Endothelial cell of umbilical vein (primary cell): ENCODE data around the gene ANKRD45. TPM values are rescaled to one million over a fixed set of nuclear protein-coding genes. Genes with fewer than 3 reads are reported as not detected.

Experiments used
- BruUV-seq: library from RNA; stranded (reverse); fragments of 400-500 nt; replicated peaks from 2 replicates; lab custom pipeline; 2021; lab: Mats Ljungman, UMichigan
- CTCF ChIA-PET: fragments of 300-600, 350-600 bp; sonication (Branson Sonifier 250); formaldehyde crosslinking; loops from one replicate; lab custom pipeline; 2021; ENCODE audit warnings: antibody characterized with exemption, inconsistent platforms; lab: Charles Lee
- POLR2A ChIA-PET: fragments of 300-600, 350-600 bp; sonication (Branson Sonifier 250); formaldehyde crosslinking; loops from one replicate; lab custom pipeline; 2021; ENCODE audit warnings: antibody characterized with exemption, inconsistent platforms; lab: Charles Lee
- DNase-seq: peaks from one replicate; pipeline ENCODE4 v3.0.0-alpha.2; 2011; ENCODE audit warnings: low read depth, low spot score
- FAIRE-seq: peaks from 2 replicates; lab custom pipeline; 2011; peaks lifted over from hg19 to GRCh38; lab: Jason Lieb, UNC
- H2AFZ ChIP-seq: 2 replicates; pipeline ENCODE4 v1.6.0; 2012; ENCODE audit warnings: low read depth, low read length, control low read depth, inconsistent platforms
- H3K27ac ChIP-seq: 2 replicates; pipeline ENCODE4 v1.5.1; 2011; ENCODE audit warnings: low read depth, mild to moderate bottlenecking, control low read depth, low read length, moderate library complexity; ENCODE audit not compliant: insufficient read depth
- H3K27me3 ChIP-seq, 2 experiments: 2 replicates each; pipeline versions ENCODE4 v1.6.0 to v1.6.1; 2011; ENCODE audit warnings: low read length in 2 of 2, mixed read lengths in 1 of 2; ENCODE audit not compliant: control insufficient read depth in 2 of 2, insufficient read depth in 2 of 2
- H3K36me3 ChIP-seq, 2 experiments: 2 replicates in 1 of 2; 3 replicates in 1 of 2; pipeline ENCODE4 v1.5.1; 2011; ENCODE audit warnings: low read length in 2 of 2, mild to moderate bottlenecking in 1 of 2, moderate library complexity in 1 of 2; ENCODE audit not compliant: control insufficient read depth in 2 of 2, insufficient read depth in 2 of 2; ENCODE audit errors: extremely low read depth in 1 of 2
- H3K4me1 ChIP-seq: 3 replicates; pipeline ENCODE4 v1.5.1; 2011; ENCODE audit warnings: mild to moderate bottlenecking, low read length; ENCODE audit not compliant: control insufficient read depth, insufficient read depth; ENCODE audit errors: extremely low read depth
- H3K4me2 ChIP-seq: 2 replicates; pipeline ENCODE4 v1.6.1; 2011; ENCODE audit warnings: low read length, control low read depth, mixed read lengths; ENCODE audit not compliant: insufficient read depth
- H3K4me3 ChIP-seq, 3 experiments: fragments of 200-600 bp in 1 of 3; sonication (generic), shearing (Covaris generic) in 1 of 3; replicated peaks in 1 of 3; 2 replicates each; pipeline ENCODE4 v1.5.1; 2011 to 2016; ENCODE audit warnings: control low read depth in 3 of 3, low read length in 3 of 3, mild to moderate bottlenecking in 2 of 3, inconsistent platforms in 1 of 3, low read depth in 1 of 3, moderate library complexity in 1 of 3; ENCODE audit not compliant: insufficient read depth in 1 of 3
- H3K79me2 ChIP-seq: 2 replicates; pipeline ENCODE4 v1.6.0; 2012; ENCODE audit warnings: low read length, inconsistent platforms; ENCODE audit not compliant: control insufficient read depth, insufficient read depth
- H3K9ac ChIP-seq: replicated peaks from 2 replicates; pipeline ENCODE3; 2011; ENCODE audit warnings: low read length, control low read depth; ENCODE audit not compliant: insufficient read depth; ENCODE audit errors: extremely low read depth
- H3K9me1 ChIP-seq: replicated peaks from 3 replicates; pipeline ENCODE4 v1.6.0; 2011; ENCODE audit warnings: mild to moderate bottlenecking, low read length; ENCODE audit not compliant: control insufficient read depth, insufficient read depth; ENCODE audit errors: extremely low read depth
- H3K9me3 ChIP-seq: replicated peaks from 2 replicates; pipeline ENCODE4 v1.5.1; 2012; ENCODE audit warnings: low read length, inconsistent platforms; ENCODE audit not compliant: control insufficient read depth, insufficient read depth
- H4K20me1 ChIP-seq: replicated peaks from 2 replicates; pipeline ENCODE3; 2011; ENCODE audit warnings: mild to moderate bottlenecking, low read length; ENCODE audit not compliant: control insufficient read depth, insufficient read depth; ENCODE audit errors: extremely low read depth
- CTCF ChIP-seq, 2 donors: IDR thresholded peaks; 1 replicate in 1 of 2; 2 replicates in 1 of 2; pipeline ENCODE4 v1.5.1; 2011; ENCODE audit warnings: low read length in 2 of 2, mild to moderate bottlenecking in 2 of 2, moderate library complexity in 2 of 2, control low read depth in 1 of 2, inconsistent platforms in 1 of 2, low read depth in 1 of 2; ENCODE audit not compliant: insufficient read depth in 1 of 2; ENCODE audit errors: extremely low read depth in 1 of 2
- EZH2 ChIP-seq: IDR thresholded peaks from 2 replicates; pipeline ENCODE4 v1.6.1; 2012; ENCODE audit warnings: borderline replicate concordance, low read depth, mild to moderate bottlenecking, moderate library complexity, low read length, inconsistent platforms; ENCODE audit not compliant: severe bottlenecking
- FOS ChIP-seq: IDR thresholded peaks from 2 replicates; pipeline ENCODE4 v1.6.1; 2011; ENCODE audit warnings: mild to moderate bottlenecking, low read length, moderate library complexity, borderline replicate concordance; ENCODE audit not compliant: insufficient read depth
- GATA2 ChIP-seq: IDR thresholded peaks from 2 replicates; pipeline ENCODE4 v1.7.0; 2011; ENCODE audit warnings: low read depth, mild to moderate bottlenecking, moderate library complexity, mixed read lengths, low read length; ENCODE audit not compliant: insufficient read length, insufficient read depth
- JUN ChIP-seq: IDR thresholded peaks from 2 replicates; pipeline ENCODE4 v1.6.1; 2011; ENCODE audit warnings: borderline replicate concordance, low read depth; ENCODE audit not compliant: insufficient read length, insufficient read depth
- MAX ChIP-seq: IDR thresholded peaks from 2 replicates; pipeline ENCODE4 v1.6.1; 2011; ENCODE audit not compliant: insufficient read depth, insufficient read length
- MYC ChIP-seq: IDR thresholded peaks from one replicate; pipeline ENCODE4 v1.6.1; 2011; ENCODE audit warnings: mild to moderate bottlenecking, low read depth, low read length
- POLR2A ChIP-seq: IDR thresholded peaks from 2 replicates; pipeline ENCODE4 v1.6.1; 2012; ENCODE audit warnings: low read depth, mild to moderate bottlenecking, control low read depth, low read length
- POLR2AphosphoS5 ChIP-seq: IDR thresholded peaks from 2 replicates; pipeline ENCODE4 v1.6.1; 2012; ENCODE audit warnings: low read depth, mild to moderate bottlenecking, control low read depth, low read length, moderate library complexity; ENCODE audit not compliant: insufficient read depth
- dilution Hi-C: fragments of 300-500 bp; cut with MboI; formaldehyde crosslinking; loops from one replicate; pipeline ENCODE4 v1.15.0; 2019; ENCODE audit warnings: low sequenced_read_pairs; ENCODE audit not compliant: extremely low pct_ligation_motif_present
- intact Hi-C: fragments of 100-400 bp; cut with micrococcal nuclease; formaldehyde crosslinking; loops from one replicate; pipeline ENCODE4 v1.10.0; 2022
- polyA plus RNA-seq, 4 experiments: library from polyadenylated mRNA; depleted of rRNA in 3 of 4; stranded (reverse) in 3 of 4; unstranded in 1 of 4; fragments of >200 nt; gene quantifications; 2 replicates each; pipeline versions ENCODE4 v1.2.1 to v1.2.3, GENCODE V29; 2011 to 2012; ENCODE audit warnings: missing spikeins in 1 of 4
- total RNA-seq: library from RNA; stranded (reverse); gene quantifications from 2 replicates; pipeline ENCODE4 v1.2.3, GENCODE V29; 2021

ANKRD45 gene
- total and polyA plus RNA-seq, 2 donors (not counting 3 experiments of a cell fraction or from before 2014, with no cell fraction given): 0.19 to 0.62 TPM

GRCh38 chr1:173661271-173661670 is 8.4 kb downstream of the ANKRD45 start:
- no peak overlapping the region for H3K9ac ChIP-seq
- H3K79me2 ChIP-seq: no peaks in the 10 kb centered on the region
- H2AFZ ChIP-seq: no peak overlapping the region
- H3K27me3 ChIP-seq: peaks cover 1 to 6% of the 10 kb centered on the region in 2 experiments
- DNase-seq: no peak
- CTCF ChIA-PET: no interaction called here
- no TSS peak for BruUV-seq
- no peaks in the 10 kb centered on the region for H3K9me3 ChIP-seq
- no peak overlapping the region for H3K27ac ChIP-seq
- H3K36me3 ChIP-seq: no peaks in the 10 kb centered on the region
- intact Hi-C loops: no loop called here
- FAIRE-seq: no peak
- dilution Hi-C loops: no loop called here
- no peak overlapping the region for H3K4me3 ChIP-seq
- no peaks in the 10 kb centered on the region for H3K9me1 ChIP-seq
- TF ChIP-seq MYC (no peak), JUN (no peak), EZH2 (no peak), MAX (no peak), CTCF (IDR thresholded peaks at IDR 0.05; ENCODE audit: extremely low read depth in 1 of 2, insufficient read depth in 1 of 2, low read depth in 1 of 2, low read length in 2 of 2) (no peak), GATA2 (no peak), POLR2A (no peak), FOS (no peak), POLR2AphosphoS5 (no peak)
- no peaks in the 10 kb centered on the region for H4K20me1 ChIP-seq
- POLR2A ChIA-PET: no interaction called here
- no peaks in the 10 kb centered on the region for H3K4me1 ChIP-seq
- no peak overlapping the region for H3K4me2 ChIP-seq
